NCI-H774 (cell line): ENCODE measurements around the gene CPNE1.
A peak's percentile ranks its signal among the peaks of the same experiment; 100 is the strongest.
"Not testable (repeated sequence)": the region's sequence is repeated elsewhere in the genome, so short reads cannot be mapped to it uniquely, and the experiment has no call there.

Experiments used
- DNase-seq: peaks from one replicate; lab custom pipeline; 2025; lab: John Stamatoyannopoulos, UW

CPNE1 gene

GRCh38 chr20:35664466-35665206 is at the start of gene CPNE1, which contains the start of gene RBM12:
Gene CPNE1 (minus strand): TSS chr20:35664900. CDS start chr20:35632923, 31,977 bp downstream.
Gene RBM12 (minus strand): TSS chr20:35664900. CDS start chr20:35655322, 9,578 bp downstream.
- peak; percentile 92 for DNase-seq

GRCh38 chr20:35714127-35714526 is 49.4 kb upstream of the CPNE1 start:
- no peak for DNase-seq

- DNase-seq: not testable (repeated sequence)
Observed at GRCh38 chr20:35713120-35713519, 48.4 kb upstream of the CPNE1 start.

GRCh38 chr20:35711588-35712209 is 47.0 kb upstream of the CPNE1 start:
- DNase-seq: no peak

GRCh38 chr20:35710884-35711587 is 46.3 kb upstream of the CPNE1 start:
- no peak for DNase-seq

- no peak for DNase-seq
Observed at GRCh38 chr20:35710039-35710438, 45.3 kb upstream of the CPNE1 start.

GRCh38 chr20:35709259-35709658 is 44.6 kb upstream of the CPNE1 start:
- no peak for DNase-seq

- DNase-seq: no peak
Observed at GRCh38 chr20:35708502-35708901, 43.8 kb upstream of the CPNE1 start.

GRCh38 chr20:35706591-35707529 is 42.2 kb upstream of the CPNE1 start:
- DNase-seq: not testable (repeated sequence)

GRCh38 chr20:35705894-35706293 is 41.2 kb upstream of the CPNE1 start:
- DNase-seq: not testable (repeated sequence)

GRCh38 chr20:35704514-35705261 is 40.0 kb upstream of the CPNE1 start:
- no peak for DNase-seq

GRCh38 chr20:35702824-35703695 is 38.4 kb upstream of the CPNE1 start:
- DNase-seq: no peak

GRCh38 chr20:35702051-35702823 is 37.5 kb upstream of the CPNE1 start:
- DNase-seq: no peak

- DNase-seq: no peak
Observed at GRCh38 chr20:35700625-35701148, 36.0 kb upstream of the CPNE1 start.

- no peak for DNase-seq
Observed at GRCh38 chr20:35699957-35700624, 35.4 kb upstream of the CPNE1 start.

GRCh38 chr20:35699127-35699956 is 34.6 kb upstream of the CPNE1 start, which contains the start of the genes NFS1 and ROMO1:
Gene NFS1 (minus strand): TSS chr20:35699352. CDS start chr20:35699288, 64 bp downstream.
Gene ROMO1 (plus strand): TSS chr20:35699405. CDS start chr20:35699633, 228 bp downstream.
- DNase-seq: peak; percentile 68
